GM19351 (cell line): Measurements from ENCODE around the gene IFI27L2.

Experiments used
- ATAC-seq: cut with Tn5 transposase; IDR thresholded peaks from one replicate; pipeline ENCODE4 v1.9.1; 2021; ENCODE audit warnings: mild to moderate bottlenecking, moderate library complexity; ENCODE audit not compliant: unreplicated experiment

IFI27L2 gene

DNA sequence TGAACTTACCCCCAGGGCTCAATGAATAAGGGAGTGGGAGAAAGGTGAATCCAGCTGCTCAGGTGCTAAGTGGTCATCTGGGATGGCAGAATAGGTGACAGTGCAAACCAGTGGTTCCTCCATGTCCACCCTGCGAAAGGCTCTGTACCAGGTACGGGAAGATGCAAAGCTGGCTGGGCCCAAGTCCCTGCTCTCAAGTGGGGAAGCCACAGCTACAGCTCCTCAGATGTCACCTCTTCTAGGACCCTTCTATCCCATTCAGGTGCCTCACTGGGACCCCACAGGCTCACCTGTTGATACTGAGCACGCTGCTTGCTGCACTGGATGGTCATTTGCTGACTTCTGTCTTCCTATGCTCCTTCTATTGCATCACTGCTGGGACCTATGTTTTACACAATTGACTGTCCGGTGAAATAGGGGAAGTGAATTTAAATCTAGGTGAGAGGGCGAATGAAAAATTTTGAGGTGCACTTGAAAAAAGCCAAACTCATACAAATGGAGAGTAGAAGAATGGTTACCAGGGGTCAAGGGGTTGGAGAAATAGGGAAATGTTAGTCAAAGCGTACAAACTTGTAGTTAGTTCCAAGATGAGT lies 24.4 kb upstream of the IFI27L2 start:
- no peak for ATAC-seq

DNA sequence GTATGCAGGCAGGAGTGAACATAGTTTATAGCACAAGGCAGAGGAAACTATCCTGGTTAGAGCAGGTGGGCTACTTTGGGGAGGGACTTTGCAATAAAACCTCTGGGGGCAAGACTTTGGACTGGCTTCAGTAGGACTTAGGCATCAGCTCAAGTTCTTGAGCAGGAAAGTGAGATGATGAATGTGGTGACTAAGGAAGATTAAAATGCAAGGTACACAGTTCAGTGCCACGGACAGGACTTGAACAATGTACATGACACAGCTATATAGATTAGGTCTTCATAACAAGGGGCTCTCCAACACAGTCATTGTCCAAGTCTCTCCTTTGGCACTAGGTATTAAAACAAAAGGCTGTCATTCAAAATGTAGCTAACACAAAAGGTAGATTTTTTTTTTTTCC lies 23.3 kb upstream of the IFI27L2 start:
- no peak for ATAC-seq

DNA sequence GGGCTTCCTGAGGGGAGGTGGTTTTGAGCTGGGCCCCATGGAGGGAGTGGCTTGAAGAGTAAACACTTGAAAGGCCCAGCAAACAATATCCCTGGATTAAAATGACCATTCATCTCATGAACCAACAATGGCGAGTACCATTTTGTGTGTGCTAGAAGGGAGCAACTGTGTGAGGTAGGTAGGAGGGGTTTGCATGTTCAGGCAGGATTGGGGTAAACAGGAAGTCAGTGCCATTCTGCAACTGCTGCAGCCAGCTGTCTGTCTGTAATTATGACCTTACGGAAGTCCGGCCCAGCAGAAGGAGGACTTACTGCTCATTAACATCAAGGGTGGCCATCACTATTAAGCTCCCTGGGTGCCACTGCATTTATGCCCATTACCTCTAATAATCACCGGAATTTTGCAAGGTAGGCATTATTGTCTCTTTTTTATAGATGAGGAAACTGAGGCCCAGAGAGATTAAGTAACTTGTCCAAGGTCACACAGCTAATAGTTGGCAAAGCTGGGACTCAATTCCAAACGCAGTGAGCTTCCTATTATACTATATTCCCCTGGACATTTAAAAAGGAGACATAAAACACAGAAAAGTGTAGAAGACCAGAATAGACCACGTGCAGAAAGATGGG lies 16.6 kb upstream of the IFI27L2 start:
- no peak for ATAC-seq

DNA sequence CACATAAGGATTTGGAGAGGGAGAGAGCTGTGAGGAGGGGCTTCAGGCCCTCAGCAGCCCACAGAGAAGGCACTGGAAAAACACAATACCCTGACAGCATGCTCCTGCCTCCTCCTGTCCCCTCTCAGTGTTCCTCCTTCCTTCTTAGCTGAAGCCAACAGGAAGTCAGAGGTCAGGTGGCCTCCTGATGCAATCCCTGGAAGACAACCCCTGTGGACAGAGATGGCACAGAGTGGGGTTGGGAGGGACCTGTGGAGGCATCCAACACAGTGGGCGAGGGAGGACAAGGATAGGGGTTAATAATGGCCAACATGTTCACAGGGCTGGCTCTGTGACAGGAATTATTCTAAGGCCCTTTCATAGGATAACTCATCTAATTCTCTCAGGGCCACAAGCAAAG lies 15.4 kb upstream of the IFI27L2 start:
- no peak for ATAC-seq

DNA sequence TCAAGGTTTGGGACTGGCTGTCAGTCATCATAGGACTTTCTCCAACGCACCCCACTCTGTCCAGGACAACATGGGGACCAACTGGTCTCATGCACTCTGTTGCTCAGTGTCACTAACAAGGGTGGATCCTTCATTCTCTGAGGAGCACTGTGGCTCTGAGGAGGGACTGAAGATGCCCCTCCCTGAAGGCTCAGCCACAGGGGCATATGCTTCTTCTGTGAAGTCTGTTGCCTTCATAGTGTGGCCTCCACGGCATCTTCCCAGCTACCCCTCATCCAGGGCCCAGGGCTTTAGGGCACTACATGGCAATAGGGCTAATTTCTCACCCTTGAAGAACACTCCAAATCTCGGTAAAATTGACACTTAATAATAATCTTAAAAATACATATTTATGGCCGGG lies 14.3 kb upstream of the IFI27L2 start:
- no peak for ATAC-seq

DNA sequence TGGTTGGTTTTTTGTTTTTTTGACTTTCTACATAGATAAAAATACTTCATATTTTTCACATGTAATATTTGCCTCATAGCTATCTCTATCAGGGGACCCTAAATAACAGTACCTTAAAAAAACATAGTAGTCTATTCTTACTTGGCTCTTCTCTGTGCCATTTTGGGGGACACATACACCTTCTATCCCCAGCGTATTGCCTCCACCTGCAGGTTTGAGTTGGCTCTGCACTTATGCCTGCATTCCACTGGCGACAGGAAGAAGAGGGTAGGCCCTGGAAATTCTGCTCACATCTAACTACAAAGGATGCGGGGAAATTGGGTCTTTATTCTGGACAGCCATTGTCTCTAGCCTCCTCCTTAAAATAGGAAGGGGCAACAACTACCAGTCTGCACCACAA lies 13.8 kb upstream of the IFI27L2 start:
- peak; percentile 61 for ATAC-seq

DNA sequence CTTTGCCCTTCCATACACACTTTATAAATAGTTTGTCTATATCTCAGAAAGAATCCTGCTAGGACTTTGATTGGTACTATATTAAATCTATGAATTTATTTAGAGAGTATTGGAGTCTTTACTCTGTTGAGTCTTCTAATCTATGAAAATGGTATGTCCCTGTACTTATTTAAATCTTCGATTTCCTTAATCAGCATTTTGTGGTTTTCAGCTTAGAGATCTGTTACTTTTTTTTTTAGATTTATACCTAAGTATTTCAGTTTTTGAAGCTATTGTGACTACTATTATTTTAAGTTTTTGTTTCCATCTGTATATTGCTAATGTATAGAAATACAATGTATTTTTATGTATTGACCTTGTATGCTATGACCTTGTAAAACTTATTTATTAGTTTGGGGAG lies 13.4 kb upstream of the IFI27L2 start:
- ATAC-seq: no peak

DNA sequence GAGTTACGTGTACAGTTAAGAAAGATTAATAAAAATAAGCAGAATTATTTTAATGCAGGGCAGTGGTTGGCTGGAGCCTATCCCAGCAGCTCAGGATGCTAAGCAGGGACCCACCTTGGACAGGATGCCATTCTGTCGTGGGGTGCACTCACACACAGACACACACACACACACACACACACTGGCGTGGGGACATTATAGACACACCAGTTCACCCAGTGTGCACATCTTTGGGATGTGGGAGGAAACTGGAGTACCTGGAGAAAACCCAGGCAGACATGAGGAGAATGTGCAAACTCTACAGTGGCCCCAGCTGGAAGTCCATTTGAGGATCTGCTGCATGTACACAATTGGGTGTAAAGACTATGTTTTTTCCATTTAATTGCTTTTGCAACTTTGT lies 12.8 kb upstream of the IFI27L2 start:
- ATAC-seq: no peak

DNA sequence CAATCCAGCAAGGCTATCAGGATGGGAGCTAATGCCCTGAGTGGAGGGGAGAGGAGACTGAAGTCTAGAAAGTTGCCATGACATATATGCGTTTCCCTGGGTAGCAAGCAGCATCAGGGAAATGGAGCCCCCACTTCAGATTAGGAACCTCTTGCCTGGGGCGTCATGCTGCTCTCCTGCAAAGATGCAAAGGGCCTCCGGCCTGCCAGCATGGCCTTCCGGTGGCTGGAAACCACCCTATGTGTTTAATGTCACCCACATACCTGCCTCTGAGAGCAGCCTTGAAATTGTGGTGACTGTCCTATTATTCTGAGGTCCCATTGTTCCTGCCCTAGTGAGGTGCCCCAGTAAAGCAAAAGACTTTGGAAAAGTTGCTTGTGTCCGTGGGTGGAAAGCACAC lies 10.0 kb upstream of the IFI27L2 start:
- ATAC-seq: no peak

DNA sequence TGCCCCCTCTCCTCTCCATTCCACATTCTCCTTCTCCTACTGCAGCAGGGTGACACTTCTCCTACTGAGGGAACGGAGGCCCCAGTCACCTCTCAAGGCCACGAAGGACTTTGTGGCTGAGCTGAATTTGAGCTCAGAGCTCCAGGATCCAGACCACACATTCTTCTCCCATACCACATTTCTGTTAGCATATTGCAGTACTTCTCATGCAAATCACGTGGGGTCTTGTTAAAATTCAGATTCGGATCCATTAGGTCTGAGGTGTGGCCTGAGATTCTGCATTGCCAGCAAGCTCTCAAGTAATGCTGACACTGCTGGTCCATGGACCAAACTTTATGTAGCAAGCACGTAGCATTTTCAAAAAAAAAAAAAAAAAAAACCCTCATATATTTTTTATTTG lies 9.6 kb upstream of the IFI27L2 start:
- ATAC-seq: no peak

DNA sequence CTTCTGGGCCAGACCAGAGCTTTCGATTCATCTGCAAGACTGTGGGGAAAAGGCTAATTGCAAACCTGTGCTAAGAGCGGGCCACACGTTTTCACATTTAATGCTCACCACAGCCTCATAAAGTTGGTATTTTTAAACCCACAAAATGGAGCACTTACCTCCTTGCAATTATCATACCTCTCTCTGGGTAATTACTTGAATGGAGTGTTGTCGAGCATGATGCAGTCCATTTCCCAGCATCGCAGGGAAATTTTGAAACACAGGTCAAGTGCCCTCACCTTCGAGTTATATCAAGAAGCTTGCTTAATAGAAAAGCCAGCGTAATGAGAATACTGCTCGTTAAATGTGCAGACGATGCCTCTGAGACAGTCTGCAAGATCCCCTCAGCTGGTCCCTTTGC lies 8.8 kb upstream of the IFI27L2 start:
- no peak for ATAC-seq

DNA sequence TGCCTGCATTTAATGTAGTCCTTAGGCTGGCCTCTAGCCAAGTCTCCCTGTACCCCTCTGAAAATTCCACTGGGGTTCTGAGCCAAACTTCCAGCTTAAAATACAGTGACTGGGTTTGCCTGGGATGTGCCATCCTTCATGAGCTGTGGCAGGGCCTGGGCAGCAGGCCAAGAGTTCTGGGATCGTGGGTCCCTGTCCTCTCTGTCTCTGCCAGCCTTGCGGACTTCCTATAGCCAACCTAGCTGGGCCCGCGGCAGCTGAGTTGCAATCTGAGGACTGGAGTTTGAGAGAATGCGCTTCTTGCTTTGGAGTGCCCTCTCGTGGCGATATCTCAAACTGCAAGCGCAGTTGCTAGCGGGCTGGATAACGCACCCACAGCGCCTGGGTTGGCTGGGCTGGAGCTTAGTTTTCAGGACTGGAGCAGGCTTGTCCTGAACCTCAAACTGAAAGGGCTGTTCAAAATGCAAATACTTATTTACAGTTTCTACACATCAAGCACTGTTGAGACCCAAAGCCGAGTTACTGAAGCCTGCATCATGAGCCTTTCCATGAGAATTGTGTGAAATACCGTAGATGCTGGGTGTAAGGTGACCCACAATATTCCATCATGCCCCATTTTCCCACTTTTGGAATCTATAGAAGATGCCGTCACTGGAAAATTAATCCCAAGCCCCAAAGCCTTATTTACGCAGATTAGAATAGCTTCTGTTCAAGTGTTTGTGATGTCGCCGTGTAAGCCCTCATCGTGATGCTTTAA lies 7.3 kb upstream of the IFI27L2 start:
- ATAC-seq: peak; percentile 88

DNA sequence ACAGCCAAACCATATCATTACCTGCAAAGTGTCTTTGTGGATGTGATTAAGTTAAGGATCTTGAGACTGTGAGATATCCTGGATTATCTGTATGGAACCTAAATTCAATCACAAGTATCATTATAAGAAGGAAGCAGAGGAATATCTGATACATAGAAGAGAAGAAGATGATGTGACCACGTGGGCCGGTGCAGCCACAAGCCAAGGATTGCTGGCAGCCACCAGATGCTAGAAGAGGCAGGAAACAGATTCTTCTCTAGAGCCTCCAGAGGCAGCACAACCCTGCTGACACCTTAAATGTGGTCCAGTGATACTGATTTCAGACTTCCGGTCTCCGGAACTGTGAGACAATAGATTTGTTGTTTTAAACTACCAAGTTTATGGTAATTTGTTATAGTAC lies 6.1 kb upstream of the IFI27L2 start:
- no peak for ATAC-seq

DNA sequence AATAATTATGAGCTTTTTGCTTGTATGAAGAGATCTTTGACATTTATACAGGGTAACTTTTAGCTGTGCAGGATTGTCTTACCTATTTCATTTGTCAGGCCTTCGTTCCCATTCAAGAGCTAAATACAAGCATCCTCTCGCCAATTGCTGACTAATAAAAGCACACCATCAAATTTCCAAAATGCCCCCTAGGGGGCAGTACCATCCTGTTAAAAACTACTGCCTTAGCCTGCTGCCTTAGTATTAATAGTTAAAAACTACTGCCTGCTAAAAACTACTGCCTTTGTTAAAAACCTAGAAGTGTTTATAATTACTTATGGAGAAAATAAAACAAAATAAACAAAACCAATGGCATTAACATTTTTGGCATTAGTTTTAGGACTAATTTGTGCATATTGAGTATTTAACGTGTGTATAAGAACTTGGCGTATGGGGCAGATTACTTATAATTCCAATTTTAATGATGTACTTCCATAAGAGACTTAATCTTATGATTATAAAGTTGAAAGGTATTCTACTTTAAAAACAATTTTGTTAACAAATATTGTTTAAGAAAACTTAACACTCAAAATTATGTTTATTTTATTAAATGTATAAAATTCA lies 3.0 kb upstream of the IFI27L2 start:
- peak; percentile 35 for ATAC-seq

DNA sequence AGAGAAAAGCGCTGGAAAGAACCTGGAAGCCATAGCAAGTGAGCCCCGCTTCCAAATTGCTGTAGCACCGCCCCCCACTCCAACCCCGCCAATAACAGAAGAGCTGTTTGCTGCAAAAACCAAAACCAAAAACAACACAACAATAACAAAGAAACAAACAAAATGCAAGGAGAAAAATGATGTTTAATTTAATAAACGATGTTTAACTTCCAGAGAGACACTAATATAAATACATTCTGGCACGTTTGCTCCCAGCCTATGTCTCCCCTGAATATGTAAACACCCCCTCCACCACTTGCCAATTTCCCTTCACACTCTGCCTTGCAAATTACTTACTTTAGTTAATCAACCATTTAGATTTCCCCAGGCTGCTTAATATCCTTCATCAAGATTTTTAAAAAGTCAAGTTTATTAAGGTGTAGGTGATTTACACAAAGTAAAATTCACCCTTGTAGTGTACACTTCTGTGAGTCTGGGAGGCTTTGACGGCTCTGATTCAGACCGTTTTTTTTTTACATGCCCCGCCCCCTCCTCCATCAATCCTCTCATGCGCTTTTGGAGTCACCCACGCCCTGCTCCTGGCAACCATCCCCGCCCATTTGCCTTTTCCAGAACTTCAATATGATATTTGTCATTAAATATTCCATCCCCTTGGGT lies 482 bp upstream of the IFI27L2 start:
- no peak for ATAC-seq

DNA sequence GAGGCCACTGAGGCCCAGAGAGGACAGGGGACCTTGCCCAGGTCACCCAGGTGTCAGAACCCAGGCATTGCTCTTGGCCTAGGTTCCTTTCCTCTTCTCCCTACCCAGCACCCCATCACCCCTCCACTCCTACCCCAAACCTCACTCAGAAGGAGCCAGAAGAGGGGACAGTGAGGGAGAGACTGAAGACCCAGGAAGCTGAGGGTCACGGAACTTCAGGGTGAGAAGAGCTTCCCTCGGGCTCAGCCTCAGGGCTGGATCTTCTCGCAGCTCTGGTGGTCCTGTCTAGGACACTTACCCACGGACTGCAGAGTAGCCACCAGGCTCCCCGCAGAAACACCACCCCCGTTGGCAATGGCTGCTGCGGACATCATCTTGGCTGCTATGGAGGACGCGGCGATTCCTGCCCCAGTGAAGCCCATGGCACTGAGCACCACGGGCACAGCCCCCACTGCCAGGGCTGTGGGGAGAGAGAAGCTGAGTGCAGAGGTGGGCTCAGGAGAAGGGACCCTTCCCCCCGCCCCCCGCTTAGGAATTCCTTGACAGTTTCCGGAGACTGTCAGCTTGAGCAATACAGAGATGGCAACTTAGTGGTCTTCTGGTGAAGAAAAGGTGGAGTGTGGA lies 1.1 kb downstream of the IFI27L2 start:
- no peak for ATAC-seq

DNA sequence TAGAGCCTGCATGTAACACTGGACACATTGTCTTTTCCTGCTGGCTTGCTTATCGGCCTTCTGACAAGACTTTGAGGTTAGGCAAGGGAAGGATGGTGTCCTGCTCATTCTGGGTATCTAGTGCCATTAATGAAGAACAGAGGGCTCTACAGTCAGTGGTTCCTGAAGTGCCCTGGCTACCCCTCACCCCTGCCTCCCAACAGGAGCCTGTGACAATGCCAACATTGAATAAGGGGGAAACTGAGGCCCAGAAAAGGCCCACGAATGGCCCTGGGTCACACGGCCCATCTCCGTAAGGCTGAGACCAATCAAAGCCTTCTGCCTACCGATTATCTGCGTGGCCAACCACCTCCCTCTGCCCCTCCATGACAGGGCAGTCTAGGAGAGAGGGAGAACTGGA lies 2.1 kb downstream of the IFI27L2 start:
- ATAC-seq: no peak

DNA sequence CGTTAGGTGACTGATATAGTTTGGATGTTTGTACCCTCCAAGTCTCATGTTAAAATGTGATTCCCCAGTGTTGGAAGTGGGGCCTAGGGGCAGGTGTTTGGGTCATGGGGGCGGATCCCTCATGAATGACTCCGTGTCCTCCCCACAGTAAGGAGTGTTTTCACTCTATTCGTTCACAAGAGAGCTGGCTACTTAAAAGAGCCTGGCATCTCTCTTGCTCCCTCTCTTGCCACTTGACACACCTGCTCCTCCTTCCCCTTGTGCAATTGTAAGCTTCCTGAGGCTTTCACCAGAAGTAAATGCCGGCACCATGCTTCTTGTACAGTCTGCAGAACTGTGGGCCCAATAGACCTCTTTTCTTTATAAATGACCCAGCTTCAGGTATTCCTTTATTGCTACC lies 2.6 kb downstream of the IFI27L2 start:
- no peak for ATAC-seq

DNA sequence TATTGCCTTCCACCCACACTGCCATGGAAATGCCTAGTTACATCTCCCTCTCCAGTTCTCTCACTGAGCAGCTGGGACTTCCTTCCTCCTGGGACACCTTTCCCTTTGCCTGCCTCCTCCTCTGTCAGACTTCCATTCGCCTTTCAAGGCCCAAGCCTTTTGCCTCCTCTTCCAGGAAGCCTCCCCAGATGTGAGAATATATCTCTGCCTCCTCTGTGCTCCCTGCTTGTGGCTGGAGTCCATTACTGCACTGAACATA lies 3.1 kb downstream of the IFI27L2 start:
- no peak for ATAC-seq

DNA sequence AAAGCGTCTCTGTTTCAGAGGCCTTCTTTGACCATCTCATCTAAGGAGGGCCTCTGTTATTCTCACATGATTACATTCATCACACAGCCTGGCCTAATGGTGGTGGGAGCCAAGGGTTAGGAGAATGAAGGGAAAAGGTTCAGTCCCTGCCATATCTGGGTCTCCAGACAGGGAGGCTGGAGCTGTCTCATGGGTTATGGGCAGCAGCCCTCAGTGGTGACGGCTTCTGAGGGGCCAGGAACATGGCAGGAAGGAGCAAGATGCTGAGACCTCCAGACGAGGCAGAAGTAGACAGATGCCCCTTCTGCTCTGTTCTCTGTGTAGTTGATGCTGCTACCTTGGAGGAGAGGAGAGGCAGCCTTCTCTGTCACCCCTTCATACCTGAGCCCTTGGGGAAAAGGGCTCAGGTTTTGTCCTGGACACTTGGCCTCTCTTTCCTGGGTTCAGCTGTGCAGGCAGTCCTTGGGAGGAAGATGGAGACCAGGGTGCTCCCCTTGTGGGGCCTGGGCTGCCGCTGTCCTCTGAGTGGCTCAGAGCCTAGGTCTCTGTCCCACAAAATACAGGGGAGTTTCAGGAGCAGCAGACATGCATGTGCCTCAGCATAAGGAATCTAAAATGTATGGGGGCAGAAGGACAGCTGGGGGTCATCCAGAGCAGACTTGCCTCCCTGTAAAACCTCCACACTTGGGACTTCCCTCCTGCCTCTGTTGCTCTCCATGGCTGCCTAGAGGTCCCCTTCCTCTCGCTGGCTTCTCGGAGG lies 3.6 kb downstream of the IFI27L2 start:
- ATAC-seq: no peak
